WTC11 (cell line): ENCODE measurements around the gene ANK2. TPM values are rescaled to one million over a fixed set of nuclear protein-coding genes. Genes with fewer than 3 reads are reported as not detected.

Experiments
- ATAC-seq: fragments of 200-7000 bp; cut with Tn5 transposase; 2 replicates; pipeline ENCODE4 v1.10.0; 2021; ENCODE audit warnings: mild to moderate bottlenecking, moderate library complexity
- CTCF ChIA-PET: fragments of 300-600 bp; sonication (Branson Sonifier 250); formaldehyde crosslinking; loops from one replicate; lab custom pipeline; 2021; ENCODE audit warnings: antibody characterized with exemption; lab: Charles Lee
- POLR2A ChIA-PET: fragments of 350-600 bp; sonication (Branson Sonifier 250); formaldehyde crosslinking; loops from one replicate; lab custom pipeline; 2021; ENCODE audit warnings: antibody characterized with exemption; lab: Charles Lee
- DNase-seq: peaks from one replicate; pipeline ENCODE4 v3.0.0; 2021; ENCODE audit warnings: low spot score
- H3K27ac Mint-ChIP-seq: 2 replicates; pipeline ENCODE4 v1.8.0; 2021; ENCODE audit warnings: mixed read lengths
- H3K27me3 Mint-ChIP-seq: 2 replicates; pipeline ENCODE4 v1.8.0; 2021; ENCODE audit warnings: low read depth, mild to moderate bottlenecking, moderate library complexity, mixed read lengths
- H3K36me3 Mint-ChIP-seq: 2 replicates; pipeline ENCODE4 v1.8.0; 2021; ENCODE audit warnings: mixed read lengths
- H3K4me1 Mint-ChIP-seq: 2 replicates; pipeline ENCODE4 v1.8.0; 2022; ENCODE audit warnings: mixed read lengths
- H3K4me3 Mint-ChIP-seq: 2 replicates; pipeline ENCODE4 v1.8.0; 2021; ENCODE audit warnings: mild to moderate bottlenecking, moderate library complexity, mixed read lengths
- H3K9me3 Mint-ChIP-seq: 2 replicates; pipeline ENCODE4 v1.8.0; 2021; ENCODE audit warnings: mixed read lengths
- ATF1 ChIP-seq: sonication (generic); formaldehyde crosslinking; IDR thresholded peaks from 2 replicates; pipeline ENCODE4 v1.8.1; 2023; ENCODE audit warnings: mild to moderate bottlenecking, moderate library complexity, missing genetic modification reagents
- CBFB ChIP-seq: sonication (generic); formaldehyde crosslinking; IDR thresholded peaks from 2 replicates; pipeline ENCODE4 v1.8.1; 2022; ENCODE audit warnings: mild to moderate bottlenecking, low read depth, missing genetic modification reagents
- CREB1 ChIP-seq: sonication (generic); formaldehyde crosslinking; IDR thresholded peaks from 2 replicates; pipeline ENCODE4 v1.8.0; 2023; ENCODE audit warnings: mild to moderate bottlenecking, missing genetic modification reagents
- ELF4 ChIP-seq: sonication (generic); formaldehyde crosslinking; IDR thresholded peaks from 2 replicates; pipeline ENCODE4 v1.8.1; 2022; ENCODE audit warnings: low read depth, mild to moderate bottlenecking, moderate library complexity, missing genetic modification reagents
- EMX1 ChIP-seq: fragments of 250-450 bp; sonication (Bioruptor Pico); IDR thresholded peaks from 2 replicates; pipeline ENCODE4 v1.8.0; 2021; ENCODE audit warnings: mild to moderate bottlenecking
- FOXP1 ChIP-seq: sonication (generic); formaldehyde crosslinking; IDR thresholded peaks from 2 replicates; pipeline ENCODE4 v1.8.0; 2022; ENCODE audit warnings: missing genetic modification reagents, mild to moderate bottlenecking, moderate library complexity, borderline replicate concordance
- GABPB1 ChIP-seq: sonication (generic); formaldehyde crosslinking; IDR thresholded peaks from 2 replicates; pipeline ENCODE4 v1.8.1; 2023; ENCODE audit warnings: mild to moderate bottlenecking, missing genetic modification reagents
- GTF2I ChIP-seq: fragments of 250-450 bp; sonication (Bioruptor Pico); conservative IDR thresholded peaks from 2 replicates; pipeline ENCODE4 v1.4.0; 2021; ENCODE audit warnings: mild to moderate bottlenecking
- HMGA2 ChIP-seq: fragments of 250-450 bp; sonication (Bioruptor Pico); IDR thresholded peaks from 2 replicates; pipeline ENCODE4 v1.4.0; 2021; ENCODE audit warnings: mild to moderate bottlenecking, moderate library complexity
- IRF2 ChIP-seq: sonication (generic); formaldehyde crosslinking; IDR thresholded peaks from 2 replicates; pipeline ENCODE4 v1.8.0; 2022; ENCODE audit warnings: low read depth, missing genetic modification reagents, borderline replicate concordance
- JAZF1 ChIP-seq: fragments of 250-450 bp; sonication (Bioruptor Pico); IDR thresholded peaks from 2 replicates; pipeline ENCODE4 v1.9.0; 2021; ENCODE audit warnings: moderate library complexity, mild to moderate bottlenecking, inconsistent platforms
- MYBL2 ChIP-seq: sonication (generic); formaldehyde crosslinking; IDR thresholded peaks from 2 replicates; pipeline ENCODE4 v1.8.1; 2023; ENCODE audit warnings: mild to moderate bottlenecking, moderate library complexity, missing genetic modification reagents
- NFATC4 ChIP-seq: fragments of 250-450 bp; sonication (Bioruptor Pico); IDR thresholded peaks from 2 replicates; pipeline ENCODE4 v1.9.0; 2021; ENCODE audit warnings: mild to moderate bottlenecking
- NFE2L1 ChIP-seq: sonication (generic); formaldehyde crosslinking; IDR thresholded peaks from 2 replicates; pipeline ENCODE4 v1.8.1; 2023; ENCODE audit warnings: missing genetic modification reagents
- RORB ChIP-seq: fragments of 250-450 bp; sonication (Bioruptor Pico); IDR thresholded peaks from 2 replicates; pipeline ENCODE4 v1.9.0; 2021; ENCODE audit warnings: mild to moderate bottlenecking
- TCF7 ChIP-seq: sonication (generic); formaldehyde crosslinking; IDR thresholded peaks from 2 replicates; pipeline ENCODE4 v1.8.0; 2022; ENCODE audit warnings: mild to moderate bottlenecking, low read depth, missing genetic modification reagents, moderate library complexity
- ZNF138 ChIP-seq: sonication (generic); formaldehyde crosslinking; conservative IDR thresholded peaks from 2 replicates; pipeline ENCODE4 v1.8.1; 2022; ENCODE audit warnings: mild to moderate bottlenecking, moderate library complexity, missing genetic modification reagents
- ZNF219 ChIP-seq: sonication (generic); formaldehyde crosslinking; IDR thresholded peaks from 2 replicates; pipeline ENCODE4 v1.8.0; 2023; ENCODE audit warnings: missing genetic modification reagents, mild to moderate bottlenecking, borderline replicate concordance
- ZNF263 ChIP-seq: sonication (generic); formaldehyde crosslinking; IDR thresholded peaks from 2 replicates; pipeline ENCODE4 v1.8.1; 2022; ENCODE audit warnings: low read depth, mild to moderate bottlenecking, moderate library complexity, missing genetic modification reagents
- ZNF416 ChIP-seq: fragments of 250-450 bp; sonication (Bioruptor Pico); IDR thresholded peaks from 2 replicates; pipeline ENCODE4 v1.9.0; 2021; ENCODE audit warnings: mild to moderate bottlenecking, inconsistent platforms
- total RNA-seq: library from RNA; stranded (reverse); gene quantifications from 3 replicates; pipeline ENCODE4 v1.2.3, GENCODE V29; 2021
- TF ChIP-seq, protein P1 (sequence below): fragments of 250-450 bp; sonication (Bioruptor Pico); conservative IDR thresholded peaks from 2 replicates; pipeline ENCODE4 v1.9.0; 2021; ENCODE audit warnings: mild to moderate bottlenecking
- TF ChIP-seq, protein P2 (sequence below): sonication (generic); formaldehyde crosslinking; IDR thresholded peaks from 2 replicates; pipeline ENCODE4 v1.8.1; 2023; ENCODE audit warnings: mild to moderate bottlenecking, missing genetic modification reagents, moderate library complexity
- TF ChIP-seq, protein P3 (sequence below): fragments of 250-450 bp; sonication (Bioruptor Pico); IDR thresholded peaks from 2 replicates; pipeline ENCODE4 v1.9.0; 2021; ENCODE audit warnings: moderate library complexity, mild to moderate bottlenecking, inconsistent platforms, borderline replicate concordance
- TF ChIP-seq, protein P4 (sequence below): sonication (generic); formaldehyde crosslinking; IDR thresholded peaks from 2 replicates; pipeline ENCODE4 v1.8.1; 2022; ENCODE audit warnings: mild to moderate bottlenecking, moderate library complexity, missing genetic modification reagents
- TF ChIP-seq, protein P5 (sequence below): fragments of 200-600 bp; IDR thresholded peaks from 2 replicates; pipeline ENCODE4 v1.8.0; 2022; ENCODE audit warnings: antibody characterized with exemption
- TF ChIP-seq, protein P6 (sequence below): sonication (generic); formaldehyde crosslinking; IDR thresholded peaks from 2 replicates; pipeline ENCODE4 v1.8.1; 2022; ENCODE audit warnings: low read depth, missing genetic modification reagents, borderline replicate concordance

The ANK2 gene
- total RNA-seq, 1 experiment from 2014 or later: 27.9 TPM

DNA sequence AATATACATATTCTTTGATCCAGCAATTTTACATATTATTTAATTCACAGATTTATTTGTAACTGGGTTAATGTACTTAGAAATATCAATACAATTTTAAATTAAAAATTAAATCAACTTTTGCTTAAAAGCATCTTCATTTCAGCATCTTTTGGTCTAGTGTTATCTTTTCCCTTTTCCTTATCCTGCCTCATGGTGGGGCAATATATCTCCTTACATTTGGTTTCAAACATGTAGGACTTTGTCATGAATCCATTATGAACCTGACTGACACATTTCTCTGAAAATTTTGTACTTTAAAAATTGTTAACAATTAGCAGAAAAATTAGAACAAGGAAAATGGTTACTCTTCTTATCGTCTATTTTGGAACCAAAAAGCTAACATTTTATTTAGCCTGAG is 42.8 kb upstream of the ANK2 start:
- no peaks in the 10 kb centered on the region for H3K27me3 Mint-ChIP-seq

DNA sequence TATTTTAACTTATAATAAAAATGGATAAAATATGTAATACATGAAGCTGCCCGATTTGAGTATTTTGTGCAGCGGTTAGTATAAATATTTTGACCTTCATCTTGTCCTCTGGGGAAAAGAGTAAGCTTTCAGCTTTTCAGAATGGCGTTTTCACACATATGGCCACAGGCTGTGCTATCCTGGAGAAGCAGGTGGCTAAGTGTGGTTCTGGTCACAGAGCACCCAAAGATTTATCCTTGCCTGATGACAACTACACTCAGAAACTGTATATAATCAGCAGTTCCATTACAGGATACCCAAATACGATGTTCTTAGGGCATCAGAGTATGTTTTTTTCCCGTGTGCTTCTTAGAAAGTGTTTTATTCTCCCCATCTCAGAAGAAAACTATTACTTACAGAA is 42.3 kb upstream of the ANK2 start:
- Mint-ChIP-seq H3K27ac (no peak overlapping the region), H3K27me3 (no peaks in the 10 kb centered on the region), H3K4me1 (0 out of 2 replicates have a peak, but pooled peaks cover 5% of the 10 kb centered on the region), H3K4me3 (no peak overlapping the region)
- POLR2A ChIA-PET: no interaction called here
- CTCF ChIA-PET: no interaction called here
- no peak for TF ChIP-seq MYBL2 (CRISPR knock-in tag)
- no peak for TF ChIP-seq RORB (CRISPR knock-in tag)
- TF ChIP-seq CBFB (CRISPR knock-in tag): no peak
- TF ChIP-seq GABPB1: no peak
- TF ChIP-seq ZNF219 (CRISPR knock-in tag): no peak
- no peak for TF ChIP-seq ZNF138
- no peak for TF ChIP-seq NFE2L1 (CRISPR knock-in tag)
- TF ChIP-seq, protein P1, sequence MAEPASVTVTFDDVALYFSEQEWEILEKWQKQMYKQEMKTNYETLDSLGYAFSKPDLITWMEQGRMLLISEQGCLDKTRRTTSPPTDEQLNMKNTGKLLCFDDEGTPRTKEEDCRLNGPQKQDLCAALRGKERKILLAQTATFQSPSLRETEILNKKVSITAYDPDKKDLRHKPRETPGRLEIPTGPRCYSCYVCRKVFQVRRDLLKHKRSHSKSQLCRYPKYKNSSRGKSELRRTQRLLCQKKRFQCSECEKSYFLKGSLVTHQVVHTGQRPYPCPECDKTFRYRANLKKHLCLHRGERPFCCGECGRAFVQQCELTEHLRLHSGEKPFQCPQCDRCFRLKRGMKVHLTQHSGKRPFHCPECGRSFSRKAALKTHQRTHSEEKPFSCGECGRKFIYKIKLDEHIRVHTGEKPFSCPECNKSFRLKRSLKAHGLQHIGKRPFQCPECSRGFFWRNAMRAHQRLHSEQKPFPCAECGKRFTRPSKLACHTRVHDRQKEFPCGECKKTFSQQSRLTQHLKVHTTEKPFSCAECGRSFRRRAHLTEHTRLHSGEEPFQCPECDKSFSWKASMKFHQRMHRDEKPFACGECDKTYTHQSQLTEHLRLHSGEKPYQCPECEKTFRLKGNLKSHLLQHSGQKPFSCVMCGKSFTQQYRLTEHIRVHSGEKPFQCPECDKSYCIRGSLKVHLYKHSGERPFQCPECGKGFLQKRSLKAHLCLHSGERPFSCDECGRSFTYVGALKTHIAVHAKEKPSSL (CRISPR knock-in tag): no peak
- no peak for TF ChIP-seq GTF2I (CRISPR knock-in tag)
- no peak for TF ChIP-seq ATF1 (CRISPR knock-in tag)
- TF ChIP-seq, protein P2, sequence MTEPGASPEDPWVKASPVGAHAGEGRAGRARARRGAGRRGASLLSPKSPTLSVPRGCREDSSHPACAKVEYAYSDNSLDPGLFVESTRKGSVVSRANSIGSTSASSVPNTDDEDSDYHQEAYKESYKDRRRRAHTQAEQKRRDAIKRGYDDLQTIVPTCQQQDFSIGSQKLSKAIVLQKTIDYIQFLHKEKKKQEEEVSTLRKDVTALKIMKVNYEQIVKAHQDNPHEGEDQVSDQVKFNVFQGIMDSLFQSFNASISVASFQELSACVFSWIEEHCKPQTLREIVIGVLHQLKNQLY (CRISPR knock-in tag): no peak
- no peak for TF ChIP-seq ZNF416 (CRISPR knock-in tag)
- no peak for TF ChIP-seq EMX1 (CRISPR knock-in tag)
- TF ChIP-seq NFATC4: no peak
- TF ChIP-seq JAZF1 (CRISPR knock-in tag): no peak
- no peak for TF ChIP-seq ZNF263 (CRISPR knock-in tag)
- no peak for TF ChIP-seq IRF2 (CRISPR knock-in tag)
- TF ChIP-seq, protein P3, sequence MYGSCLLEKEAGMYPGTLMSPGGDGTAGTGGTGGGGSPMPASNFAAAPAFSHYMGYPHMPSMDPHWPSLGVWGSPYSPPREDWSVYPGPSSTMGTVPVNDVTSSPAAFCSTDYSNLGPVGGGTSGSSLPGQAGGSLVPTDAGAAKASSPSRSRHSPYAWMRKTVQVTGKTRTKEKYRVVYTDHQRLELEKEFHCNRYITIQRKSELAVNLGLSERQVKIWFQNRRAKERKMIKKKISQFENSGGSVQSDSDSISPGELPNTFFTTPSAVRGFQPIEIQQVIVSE: no peak
- TF ChIP-seq, protein P4, sequence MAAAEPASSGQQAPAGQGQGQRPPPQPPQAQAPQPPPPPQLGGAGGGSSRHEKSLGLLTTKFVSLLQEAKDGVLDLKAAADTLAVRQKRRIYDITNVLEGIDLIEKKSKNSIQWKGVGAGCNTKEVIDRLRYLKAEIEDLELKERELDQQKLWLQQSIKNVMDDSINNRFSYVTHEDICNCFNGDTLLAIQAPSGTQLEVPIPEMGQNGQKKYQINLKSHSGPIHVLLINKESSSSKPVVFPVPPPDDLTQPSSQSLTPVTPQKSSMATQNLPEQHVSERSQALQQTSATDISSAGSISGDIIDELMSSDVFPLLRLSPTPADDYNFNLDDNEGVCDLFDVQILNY: no peak
- TF ChIP-seq, all 79 proteins: peak for 0
- Mint-ChIP-seq H3K36me3 (no peaks in the 10 kb centered on the region), H3K9me3 (no peaks in the 10 kb centered on the region)
- ATAC-seq (no peak), DNase-seq (no peak)

More for the DNA sequence above, 42.8 kb upstream of the ANK2 start:
- DNase-seq: no peak
- POLR2A ChIA-PET: no interaction called here
- Mint-ChIP-seq H3K27ac (no peak overlapping the region), H3K4me3 (no peak overlapping the region), H3K4me1 (0 out of 2 replicates have a peak, but pooled peaks cover 5% of the 10 kb centered on the region), H3K9me3 (0 out of 2 replicates have a peak, but pooled peaks cover 1% of the 10 kb centered on the region), H3K36me3 (no peaks in the 10 kb centered on the region)
- CTCF ChIA-PET: no interaction called here
- TF ChIP-seq CREB1 (CRISPR knock-in tag) (no peak), FOXP1 (CRISPR knock-in tag) (no peak), ELF4 (no peak), HMGA2 (CRISPR knock-in tag) (no peak), TCF7 (CRISPR knock-in tag) (no peak), RORB (CRISPR knock-in tag) (no peak), EMX1 (CRISPR knock-in tag) (no peak), GTF2I (CRISPR knock-in tag) (no peak)
- TF ChIP-seq, protein P5, sequence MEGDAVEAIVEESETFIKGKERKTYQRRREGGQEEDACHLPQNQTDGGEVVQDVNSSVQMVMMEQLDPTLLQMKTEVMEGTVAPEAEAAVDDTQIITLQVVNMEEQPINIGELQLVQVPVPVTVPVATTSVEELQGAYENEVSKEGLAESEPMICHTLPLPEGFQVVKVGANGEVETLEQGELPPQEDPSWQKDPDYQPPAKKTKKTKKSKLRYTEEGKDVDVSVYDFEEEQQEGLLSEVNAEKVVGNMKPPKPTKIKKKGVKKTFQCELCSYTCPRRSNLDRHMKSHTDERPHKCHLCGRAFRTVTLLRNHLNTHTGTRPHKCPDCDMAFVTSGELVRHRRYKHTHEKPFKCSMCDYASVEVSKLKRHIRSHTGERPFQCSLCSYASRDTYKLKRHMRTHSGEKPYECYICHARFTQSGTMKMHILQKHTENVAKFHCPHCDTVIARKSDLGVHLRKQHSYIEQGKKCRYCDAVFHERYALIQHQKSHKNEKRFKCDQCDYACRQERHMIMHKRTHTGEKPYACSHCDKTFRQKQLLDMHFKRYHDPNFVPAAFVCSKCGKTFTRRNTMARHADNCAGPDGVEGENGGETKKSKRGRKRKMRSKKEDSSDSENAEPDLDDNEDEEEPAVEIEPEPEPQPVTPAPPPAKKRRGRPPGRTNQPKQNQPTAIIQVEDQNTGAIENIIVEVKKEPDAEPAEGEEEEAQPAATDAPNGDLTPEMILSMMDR: no peak
- TF ChIP-seq, protein P6, sequence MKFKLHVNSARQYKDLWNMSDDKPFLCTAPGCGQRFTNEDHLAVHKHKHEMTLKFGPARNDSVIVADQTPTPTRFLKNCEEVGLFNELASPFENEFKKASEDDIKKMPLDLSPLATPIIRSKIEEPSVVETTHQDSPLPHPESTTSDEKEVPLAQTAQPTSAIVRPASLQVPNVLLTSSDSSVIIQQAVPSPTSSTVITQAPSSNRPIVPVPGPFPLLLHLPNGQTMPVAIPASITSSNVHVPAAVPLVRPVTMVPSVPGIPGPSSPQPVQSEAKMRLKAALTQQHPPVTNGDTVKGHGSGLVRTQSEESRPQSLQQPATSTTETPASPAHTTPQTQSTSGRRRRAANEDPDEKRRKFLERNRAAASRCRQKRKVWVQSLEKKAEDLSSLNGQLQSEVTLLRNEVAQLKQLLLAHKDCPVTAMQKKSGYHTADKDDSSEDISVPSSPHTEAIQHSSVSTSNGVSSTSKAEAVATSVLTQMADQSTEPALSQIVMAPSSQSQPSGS (CRISPR knock-in tag): no peak
- ATAC-seq: no peak
